T-helper 2 cell (primary cell): ENCODE results near the gene MEIS1.

Source experiments
- DNase-seq, 5 experiments: peaks; one replicate each; pipeline versions ENCODE4 v3.0.0 to v3.0.0-alpha.2; 2012 to 2022

The MEIS1 gene

DNA sequence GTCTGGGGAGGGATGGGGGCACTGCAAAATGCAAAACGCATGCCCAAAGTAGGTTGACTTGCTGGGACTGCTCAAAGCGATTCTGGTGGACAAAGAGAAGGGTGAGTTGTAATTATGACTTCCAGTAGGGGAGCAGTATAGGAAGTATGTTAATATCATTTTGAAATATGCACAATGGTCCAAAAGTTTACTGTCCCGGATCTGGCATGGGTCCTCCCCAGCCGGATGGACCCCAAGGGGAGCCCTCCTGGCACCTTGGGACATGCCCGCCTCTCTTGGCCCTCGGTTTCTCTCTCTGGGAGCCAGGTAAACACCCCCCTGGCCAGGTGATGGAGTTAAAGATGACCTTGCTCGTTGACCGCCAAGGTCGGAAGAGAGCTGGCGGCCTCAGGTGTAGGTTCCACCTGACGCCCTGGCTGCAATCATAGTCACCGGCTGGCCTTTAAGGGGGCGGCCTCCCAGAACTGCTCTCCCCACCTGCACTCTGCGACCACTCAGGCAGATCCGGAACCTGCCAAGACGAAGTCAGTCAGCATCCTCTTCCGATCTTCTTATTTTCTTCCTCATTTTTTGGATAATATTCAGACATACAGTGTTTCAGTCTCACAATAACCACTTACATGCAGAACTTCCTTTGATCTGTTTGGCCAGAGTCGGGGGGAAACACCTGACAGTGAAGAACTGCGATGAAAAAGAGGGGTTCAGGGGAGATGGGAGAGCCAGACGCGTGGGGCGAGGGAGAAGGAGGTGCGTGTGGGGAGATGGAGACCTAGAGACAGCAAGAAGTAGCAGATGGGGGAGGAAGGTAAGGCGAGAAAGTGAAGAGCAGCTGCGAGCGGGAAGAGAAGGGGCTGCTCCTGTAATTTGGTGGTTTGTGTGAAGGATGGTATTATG is 148.3 kb downstream of the MEIS1 start:
- no peak for DNase-seq

DNA sequence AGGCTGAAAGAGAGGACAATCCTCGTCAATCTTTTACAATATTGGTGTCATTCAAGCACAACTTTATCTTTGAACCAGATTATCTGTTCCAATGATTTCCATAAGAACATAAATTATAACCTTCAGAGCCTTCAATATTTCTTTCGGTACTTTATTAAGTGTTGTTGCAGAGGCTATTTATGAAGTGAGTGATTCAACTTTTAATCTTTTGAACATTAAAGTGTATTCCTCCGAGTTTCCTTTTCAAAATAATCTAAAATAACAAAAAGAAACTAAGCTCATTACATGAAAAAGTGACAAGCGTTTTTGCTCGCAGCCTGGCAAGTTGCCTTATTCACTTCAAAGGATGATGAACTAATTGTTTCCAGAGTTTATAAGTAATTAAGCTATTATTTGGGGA is 149.0 kb downstream of the MEIS1 start:
- DNase-seq = no peak

DNA sequence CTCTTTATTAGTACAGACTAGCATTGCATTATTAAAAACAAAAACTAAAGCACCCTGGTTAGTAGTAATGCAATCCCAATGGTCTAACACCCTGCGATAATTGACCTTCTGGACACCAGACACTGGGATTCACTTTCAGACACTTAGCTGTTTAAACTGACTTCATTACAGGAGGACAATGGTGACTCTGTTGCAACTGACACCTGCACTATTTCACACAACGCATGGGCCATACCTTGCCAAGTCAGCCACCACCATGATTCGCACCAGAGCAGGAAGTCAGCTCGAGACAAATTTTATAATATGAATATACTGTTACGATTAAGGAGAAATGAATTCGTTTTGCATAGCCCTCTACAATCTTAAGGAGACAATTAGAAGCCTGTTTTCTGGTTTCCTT is 150.7 kb downstream of the MEIS1 start:
- DNase-seq = no peak

DNA sequence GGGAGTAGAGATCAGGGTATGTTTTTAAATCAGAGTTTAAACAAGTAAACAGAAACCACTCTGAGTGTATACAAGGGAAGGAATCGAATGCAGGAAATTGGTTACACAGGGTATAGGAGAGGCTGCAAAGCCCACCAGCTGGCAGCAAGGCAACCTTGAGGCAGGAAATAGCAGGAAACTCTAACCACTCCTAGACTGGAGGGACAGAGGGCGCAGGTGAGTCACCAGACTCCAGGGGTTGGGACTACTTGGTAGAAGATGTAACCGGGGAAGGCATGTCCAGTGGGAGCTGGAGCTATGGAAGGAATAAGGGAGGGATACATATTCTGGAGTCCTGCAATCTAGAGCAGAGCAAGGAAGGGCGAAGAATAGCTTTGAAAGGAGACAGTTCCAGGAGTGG is 152.3 kb downstream of the MEIS1 start:
- no peak for DNase-seq

DNA sequence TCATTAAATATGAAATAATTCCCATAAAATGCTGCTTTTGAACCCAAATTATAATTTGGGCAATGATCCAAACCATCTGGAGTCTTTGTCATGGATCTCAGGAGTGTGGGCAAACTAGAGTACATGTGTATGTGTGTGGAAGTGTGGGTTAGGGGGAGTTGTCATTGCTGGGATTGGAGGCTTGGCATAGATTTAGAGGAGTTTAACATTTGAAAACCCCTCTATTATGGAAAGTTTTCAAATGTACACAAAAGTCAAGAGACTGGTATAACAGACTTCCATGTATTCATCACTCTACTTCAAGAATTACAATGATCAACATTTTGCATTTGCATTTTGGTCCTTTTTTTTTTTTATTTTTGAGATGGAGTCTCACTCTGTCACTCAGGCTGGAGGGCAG is 159.1 kb downstream of the MEIS1 start:
- DNase-seq = no peak

DNA sequence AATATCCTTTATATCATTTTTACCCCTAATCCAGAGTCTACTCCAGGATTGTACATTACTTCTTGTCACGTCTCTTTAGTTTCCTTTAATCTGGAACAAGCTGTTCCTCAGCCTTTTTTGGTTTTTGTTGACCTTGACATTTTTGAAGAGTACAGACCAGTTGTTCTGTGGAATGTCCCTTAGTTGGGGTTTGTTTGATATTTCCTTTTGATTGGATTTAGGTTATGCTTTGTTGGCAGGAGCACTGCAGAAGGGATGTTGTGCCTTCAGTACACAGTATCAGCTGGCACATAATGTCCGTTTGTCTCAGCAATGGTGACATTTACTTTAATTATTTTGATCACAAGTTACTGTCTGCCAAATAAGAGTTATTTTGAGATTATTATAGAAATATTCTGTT is 160.6 kb downstream of the MEIS1 start:
- no peak for DNase-seq

DNA sequence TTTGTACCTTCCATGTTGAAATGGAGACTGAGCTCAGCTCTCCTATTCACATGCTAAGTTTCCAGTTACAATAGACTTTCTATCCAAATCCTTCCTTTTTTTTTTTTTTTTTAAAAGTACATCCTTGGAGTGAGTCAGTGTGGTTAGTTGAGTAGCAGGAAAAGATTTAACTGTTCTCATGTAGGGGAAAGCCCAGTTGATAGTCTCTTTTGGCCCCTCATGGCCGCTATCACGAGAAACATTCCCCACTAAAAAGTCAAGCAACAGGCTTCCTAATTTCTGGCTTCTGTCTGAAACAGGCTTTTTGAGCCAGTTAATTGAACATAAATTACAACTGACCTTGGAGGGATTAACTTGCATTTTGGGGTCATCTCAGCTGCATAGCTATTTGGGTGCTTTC is 161.3 kb downstream of the MEIS1 start:
- no peak for DNase-seq

DNA sequence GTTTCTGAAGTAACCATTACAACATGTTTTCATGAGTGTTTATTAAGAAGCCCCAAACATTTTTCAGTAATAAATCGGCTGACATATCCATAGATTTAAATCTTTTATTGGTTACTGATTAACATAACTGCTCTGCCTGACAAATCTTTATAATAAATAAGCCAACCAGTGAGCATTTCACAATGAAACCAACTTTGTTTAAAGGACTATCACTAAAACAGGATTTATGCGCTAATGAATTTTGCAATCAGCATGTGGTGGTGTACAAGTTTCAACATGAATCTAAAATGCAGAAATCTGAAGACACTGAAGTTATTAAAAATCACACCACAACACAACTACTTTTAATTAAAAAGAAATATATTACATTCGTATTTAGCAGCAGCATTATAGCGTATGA is 166.7 kb downstream of the MEIS1 start:
- no peak for DNase-seq

DNA sequence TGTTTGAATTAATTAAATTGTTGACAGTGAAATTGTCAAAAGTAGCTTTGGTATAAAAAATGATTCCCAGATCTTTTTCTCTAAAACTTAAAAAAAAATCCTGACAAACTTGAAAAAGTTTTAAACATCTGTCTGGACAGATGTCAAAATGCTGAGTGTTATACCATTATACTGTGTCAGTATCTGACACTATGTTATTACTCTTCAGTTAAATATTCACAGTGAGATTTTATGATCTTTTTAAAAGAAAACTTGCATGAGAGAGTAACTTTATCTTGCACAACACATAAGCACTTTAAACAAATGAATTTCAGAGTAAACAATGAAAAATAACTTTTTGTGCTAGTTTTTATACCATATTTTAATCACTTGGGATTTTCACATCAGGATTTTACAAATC is 167.4 kb downstream of the MEIS1 start:
- DNase-seq = no peak

DNA sequence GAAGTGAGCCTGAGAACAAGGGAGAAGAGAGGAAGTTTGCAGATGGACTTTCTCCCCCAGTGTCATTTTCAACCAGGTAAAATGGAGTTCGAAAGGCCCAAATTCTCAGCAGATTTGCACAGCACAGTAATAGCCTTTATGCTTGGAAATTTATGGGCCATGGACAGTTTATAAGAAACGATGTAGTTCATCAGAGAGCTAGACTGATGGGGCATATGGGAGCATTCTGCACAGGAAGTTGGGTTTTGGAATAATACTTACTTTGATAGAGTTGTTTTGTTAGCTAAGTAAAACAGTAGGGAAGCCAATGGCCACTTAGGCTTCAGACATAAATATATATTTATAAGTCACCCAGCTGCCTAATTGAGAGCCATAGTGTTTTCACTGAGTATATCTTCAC is 169.4 kb downstream of the MEIS1 start:
- no peak for DNase-seq

DNA sequence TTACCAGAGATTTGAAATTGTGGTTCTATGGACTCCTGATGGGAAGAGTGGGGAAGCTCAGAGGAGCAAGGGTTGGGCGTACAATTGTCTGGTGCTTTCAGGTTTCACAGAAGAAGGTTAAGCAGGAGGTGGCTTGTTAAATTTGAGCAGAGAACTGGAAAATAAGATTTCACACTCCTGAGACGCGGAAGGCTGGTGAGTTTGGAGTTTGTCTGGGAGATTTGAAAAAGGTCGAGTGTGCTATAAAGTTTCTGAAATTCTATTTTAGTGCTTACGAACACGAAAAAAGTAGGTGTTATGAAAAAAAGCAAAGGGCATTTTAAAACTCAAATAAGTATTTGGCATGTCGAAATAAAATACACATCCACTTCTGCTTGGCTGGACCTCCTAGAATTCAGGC is 170.1 kb downstream of the MEIS1 start:
- no peak for DNase-seq

DNA sequence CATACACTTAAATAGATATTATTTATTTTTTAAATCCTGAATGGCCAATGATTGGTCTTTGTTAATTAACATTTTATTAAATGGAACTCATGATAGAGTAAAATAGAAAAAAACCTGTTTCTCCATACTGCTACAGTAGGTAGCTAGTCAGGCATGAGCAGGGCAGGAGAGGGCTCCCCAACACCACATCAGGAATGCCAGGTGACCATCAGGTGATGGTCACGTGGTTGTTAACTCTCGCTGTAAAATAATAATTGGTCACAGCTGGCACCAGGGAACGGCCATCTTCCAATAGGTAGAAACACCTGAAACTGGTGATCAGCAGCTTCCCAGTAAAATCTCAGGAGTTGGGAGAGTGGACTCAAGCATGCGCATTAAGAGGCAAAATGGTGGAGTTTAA is 172.2 kb downstream of the MEIS1 start:
- no peak for DNase-seq
